ENCODE measurements around the gene TENT4B.

TENT4B gene

DNA sequence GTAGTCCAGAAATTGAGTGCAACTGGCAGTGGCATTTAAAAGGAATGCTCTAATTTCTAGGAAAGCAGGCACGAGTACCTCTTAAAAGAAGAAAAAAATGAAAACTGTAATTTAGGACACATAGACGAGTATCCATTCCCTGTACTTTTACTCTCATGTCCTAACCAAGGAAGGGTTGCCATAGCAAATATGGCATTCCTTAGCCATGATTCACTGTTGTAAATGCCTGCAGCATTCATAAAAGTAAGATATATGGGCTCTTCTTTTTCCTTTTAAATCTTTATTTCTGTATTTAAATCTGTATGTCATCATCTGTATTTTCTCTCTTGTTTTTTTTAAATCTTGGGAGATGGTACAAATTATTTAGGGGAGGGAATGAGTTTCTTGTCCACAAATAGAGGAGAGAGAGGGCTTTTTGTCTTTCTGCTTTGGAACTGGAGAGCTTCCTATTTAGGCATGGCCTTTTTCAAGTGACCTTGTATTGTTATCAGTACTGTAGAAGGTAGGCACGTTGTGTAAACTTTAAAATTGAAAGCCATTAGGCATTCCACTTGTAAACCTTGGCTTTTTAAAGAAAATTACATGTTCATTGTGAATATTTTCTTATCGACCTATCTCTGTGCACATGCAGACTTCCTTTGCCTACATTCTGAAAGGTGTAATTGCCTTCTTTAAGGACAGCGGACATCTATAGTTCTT, 50.0 kb downstream of the TENT4B start:
- Histone ChIP-seq H3K4me3 (ENCODE audit: low read depth, low read length) (no peak overlapping the region), H3K27me3 (ENCODE audit: control insufficient read depth, insufficient read depth, low read length) (no peaks in the 10 kb centered on the region), H3K36me3 (ENCODE audit: control insufficient read depth, insufficient read depth, low read length) (no peaks in the 10 kb centered on the region), H3K4me1 (ENCODE audit: control insufficient read depth, insufficient read depth, low read length) (no peaks in the 10 kb centered on the region), H3K9ac (ENCODE audit: low read depth, low read length) (no peak overlapping the region), H3K9me3 (ENCODE audit: control insufficient read depth, insufficient read depth, low read length) (no peaks in the 10 kb centered on the region)

DNA sequence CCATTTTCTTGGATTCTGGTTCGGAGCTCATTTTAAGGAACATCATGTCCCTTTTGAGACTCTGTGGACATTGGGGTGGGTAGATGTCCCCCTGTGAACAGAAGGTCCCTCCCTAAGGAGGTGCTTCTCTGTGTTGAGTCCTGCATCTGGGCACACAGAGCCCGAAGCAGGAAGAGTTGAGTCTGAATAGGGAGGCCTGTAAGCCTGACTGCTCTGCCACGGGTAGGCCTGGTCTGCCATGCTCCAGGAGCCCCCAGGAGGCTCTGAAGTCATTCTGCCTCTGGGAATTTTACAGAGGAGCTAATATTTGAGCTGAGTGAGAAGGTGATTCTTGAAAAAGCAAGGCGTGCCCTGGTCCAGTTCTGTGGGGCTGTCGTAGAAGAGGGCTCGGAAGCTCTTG, 50.6 kb downstream of the TENT4B start:
- no peak overlapping the region for H3K4me3 ChIP-seq (ENCODE audit: low read depth, low read length)
- no peaks in the 10 kb centered on the region for H3K36me3 ChIP-seq (ENCODE audit: control insufficient read depth, insufficient read depth, low read length)
- no peaks in the 10 kb centered on the region for H3K27me3 ChIP-seq (ENCODE audit: control insufficient read depth, insufficient read depth, low read length)
- no peak overlapping the region for H3K9ac ChIP-seq (ENCODE audit: low read depth, low read length)
- H3K9me3 ChIP-seq (ENCODE audit: control insufficient read depth, insufficient read depth, low read length) = no peaks in the 10 kb centered on the region
- H3K4me1 ChIP-seq (ENCODE audit: control insufficient read depth, insufficient read depth, low read length) = no peaks in the 10 kb centered on the region

DNA sequence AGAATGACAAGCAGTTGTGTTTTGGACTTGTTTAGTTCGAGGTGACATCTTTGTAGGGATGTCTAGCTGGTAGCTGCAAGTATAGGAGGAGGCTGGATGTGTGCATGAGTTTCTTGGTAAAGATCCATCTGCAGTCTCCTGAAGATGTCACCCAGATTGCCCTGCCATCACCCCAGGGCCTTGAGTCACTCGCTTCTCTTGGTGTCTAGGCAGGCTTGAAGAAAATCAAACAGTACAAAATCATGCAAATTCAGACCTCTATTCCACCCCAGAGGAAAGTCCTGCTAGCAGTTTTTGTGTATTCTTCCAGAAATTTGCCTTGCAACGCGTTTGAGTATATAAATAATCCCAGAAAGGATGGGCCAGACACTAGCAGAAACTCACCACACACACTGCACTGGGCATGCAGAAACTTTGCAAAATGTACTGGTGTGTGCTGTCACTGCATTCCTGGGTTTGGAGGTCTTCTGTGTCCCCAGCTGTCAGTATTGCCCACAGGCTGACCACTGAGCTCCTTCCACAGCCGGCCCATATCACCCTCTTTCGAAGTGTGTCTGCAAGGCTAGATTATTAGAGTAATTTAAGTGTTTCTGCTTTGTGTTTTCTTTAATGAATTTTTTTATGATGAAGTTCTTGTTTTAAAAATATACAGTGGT, 51.5 kb downstream of the TENT4B start:
- Histone ChIP-seq H3K4me1 (ENCODE audit: control insufficient read depth, insufficient read depth, low read length) (peaks cover under 1% of the 10 kb centered on the region), H3K9me3 (ENCODE audit: control insufficient read depth, insufficient read depth, low read length) (no peaks in the 10 kb centered on the region), H3K4me3 (ENCODE audit: low read depth, low read length) (no peak overlapping the region), H3K9ac (ENCODE audit: low read depth, low read length) (peak overlapping the region; percentile 4), H3K27me3 (ENCODE audit: control insufficient read depth, insufficient read depth, low read length) (no peaks in the 10 kb centered on the region), H3K36me3 (ENCODE audit: control insufficient read depth, insufficient read depth, low read length) (no peaks in the 10 kb centered on the region)

DNA sequence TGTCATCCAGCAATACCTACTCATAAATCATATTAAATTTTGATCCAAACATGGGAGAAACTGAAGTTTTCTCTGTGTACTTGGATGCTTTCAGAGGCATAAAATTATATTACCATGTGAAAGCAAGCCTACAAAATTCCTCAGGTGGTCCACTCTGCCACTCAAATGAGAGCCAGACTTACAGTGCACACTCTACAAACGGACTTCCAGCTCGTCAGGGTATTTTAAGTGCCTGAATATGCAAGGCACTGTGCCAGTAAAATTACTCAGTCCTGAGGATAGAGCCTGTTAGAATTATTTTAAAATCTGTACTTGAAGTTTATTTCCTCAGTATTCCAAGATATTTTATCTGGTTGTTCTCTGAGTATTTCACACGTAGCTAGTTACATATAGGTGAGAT, 54.5 kb downstream of the TENT4B start:
- Histone ChIP-seq H3K36me3 (ENCODE audit: control insufficient read depth, insufficient read depth, low read length) (no peaks in the 10 kb centered on the region), H3K4me3 (ENCODE audit: low read depth, low read length) (no peak overlapping the region), H3K9me3 (ENCODE audit: control insufficient read depth, insufficient read depth, low read length) (no peaks in the 10 kb centered on the region), H3K9ac (ENCODE audit: low read depth, low read length) (no peak overlapping the region), H3K27me3 (ENCODE audit: control insufficient read depth, insufficient read depth, low read length) (no peaks in the 10 kb centered on the region), H3K4me1 (ENCODE audit: control insufficient read depth, insufficient read depth, low read length) (peaks cover 7% of the 10 kb centered on the region)

DNA sequence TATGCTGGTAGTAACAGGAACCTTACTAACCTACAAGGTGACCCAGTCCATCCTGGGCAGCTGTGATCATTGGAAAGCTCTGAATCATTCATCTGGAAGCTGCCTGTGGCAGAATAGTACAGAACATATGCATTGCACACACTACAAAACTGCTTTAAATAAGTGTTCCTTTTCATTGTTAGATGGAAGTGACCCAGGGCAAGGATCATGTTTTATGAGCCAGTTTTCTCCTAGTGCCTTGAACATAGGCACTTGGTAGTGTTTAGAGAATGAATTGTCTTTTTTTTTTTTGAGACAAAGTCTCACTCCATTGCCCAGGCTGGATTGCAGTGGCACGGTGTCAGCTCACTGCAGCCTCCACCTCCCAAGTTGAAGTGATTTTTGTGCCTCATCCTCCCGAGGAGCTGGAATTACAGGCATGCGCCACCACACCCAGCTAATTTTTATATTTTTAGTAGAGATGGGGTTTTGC, 55.4 kb downstream of the TENT4B start:
- Histone ChIP-seq H3K4me1 (ENCODE audit: control insufficient read depth, insufficient read depth, low read length) (peaks cover 7% of the 10 kb centered on the region), H3K9ac (ENCODE audit: low read depth, low read length) (no peak overlapping the region), H3K9me3 (ENCODE audit: control insufficient read depth, insufficient read depth, low read length) (no peaks in the 10 kb centered on the region), H3K36me3 (ENCODE audit: control insufficient read depth, insufficient read depth, low read length) (no peaks in the 10 kb centered on the region), H3K27me3 (ENCODE audit: control insufficient read depth, insufficient read depth, low read length) (no peaks in the 10 kb centered on the region), H3K4me3 (ENCODE audit: low read depth, low read length) (no peak overlapping the region)

GRCh38 chr16:50209546-50210265, 56.6 kb downstream of the TENT4B start:
- Histone ChIP-seq H3K27me3 (ENCODE audit: control insufficient read depth, insufficient read depth, low read length) (no peaks in the 10 kb centered on the region), H3K36me3 (ENCODE audit: control insufficient read depth, insufficient read depth, low read length) (no peaks in the 10 kb centered on the region), H3K4me1 (ENCODE audit: control insufficient read depth, insufficient read depth, low read length) (peaks cover 7% of the 10 kb centered on the region), H3K9me3 (ENCODE audit: control insufficient read depth, insufficient read depth, low read length) (no peaks in the 10 kb centered on the region), H3K9ac (ENCODE audit: low read depth, low read length) (no peak overlapping the region), H3K4me3 (ENCODE audit: low read depth, low read length) (no peak overlapping the region)

- Histone ChIP-seq H3K4me1 (ENCODE audit: control insufficient read depth, insufficient read depth, low read length) (peaks cover 7% of the 10 kb centered on the region), H3K9ac (ENCODE audit: low read depth, low read length) (no peak overlapping the region), H3K9me3 (ENCODE audit: control insufficient read depth, insufficient read depth, low read length) (no peaks in the 10 kb centered on the region), H3K27me3 (ENCODE audit: control insufficient read depth, insufficient read depth, low read length) (no peaks in the 10 kb centered on the region), H3K36me3 (ENCODE audit: control insufficient read depth, insufficient read depth, low read length) (no peaks in the 10 kb centered on the region), H3K4me3 (ENCODE audit: low read depth, low read length) (no peak overlapping the region)
Observed at GRCh38 chr16:50210266-50211038, 57.3 kb downstream of the TENT4B start.

DNA sequence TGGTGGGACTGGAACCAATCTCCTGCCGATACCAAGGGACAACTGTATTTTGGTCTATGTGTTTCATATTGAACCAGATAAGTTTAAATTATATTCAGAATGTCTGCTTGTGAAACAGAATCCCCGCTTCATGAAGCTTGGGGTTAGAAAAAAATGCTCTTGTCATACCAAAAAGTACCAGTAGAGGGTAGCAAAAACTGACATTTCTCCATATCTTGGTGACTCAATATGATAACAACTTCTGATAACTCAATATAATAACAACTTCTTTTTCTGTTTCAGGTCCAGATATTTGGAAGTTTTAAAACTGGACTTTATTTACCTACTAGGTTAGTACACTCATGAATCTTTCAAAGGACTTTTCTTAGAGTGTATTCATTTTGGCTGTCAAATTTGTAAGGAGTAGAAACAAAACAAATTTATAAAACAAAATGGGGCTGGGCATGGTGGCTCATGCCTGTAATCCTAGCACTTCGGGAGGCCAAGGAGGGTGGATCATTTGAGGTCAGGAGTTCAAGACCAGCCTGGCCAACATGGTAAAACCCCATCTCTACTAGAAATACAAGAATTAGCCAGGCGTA, 60.9 kb downstream of the TENT4B start:
- H3K4me3 ChIP-seq (ENCODE audit: low read depth, low read length) = no peak overlapping the region
- H3K9ac ChIP-seq (ENCODE audit: low read depth, low read length) = no peak overlapping the region
- H3K9me3 ChIP-seq (ENCODE audit: control insufficient read depth, insufficient read depth, low read length) = no peaks in the 10 kb centered on the region
- peaks cover 7% of the 10 kb centered on the region for H3K4me1 ChIP-seq (ENCODE audit: control insufficient read depth, insufficient read depth, low read length)
- H3K36me3 ChIP-seq (ENCODE audit: control insufficient read depth, insufficient read depth, low read length) = peaks cover 7% of the 10 kb centered on the region
- H3K27me3 ChIP-seq (ENCODE audit: control insufficient read depth, insufficient read depth, low read length) = no peaks in the 10 kb centered on the region

DNA sequence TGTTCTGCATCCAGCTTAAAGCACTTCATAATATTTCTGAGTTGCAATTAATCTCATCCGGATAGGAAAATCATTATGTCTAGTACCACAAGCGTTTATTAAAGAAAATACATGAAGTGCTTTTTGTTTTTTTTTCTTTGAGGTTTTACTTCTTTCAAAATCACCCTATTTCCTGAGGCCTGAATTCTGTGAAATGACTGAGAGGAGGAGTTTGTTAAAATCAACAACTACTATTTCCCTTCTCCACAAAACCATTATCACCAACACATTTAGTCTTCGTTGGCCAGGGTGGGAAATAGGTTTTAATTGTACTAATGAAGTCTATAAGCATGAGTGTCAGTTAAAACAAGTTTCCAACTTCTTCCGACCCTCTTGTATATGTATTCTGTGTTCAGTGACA, 62.6 kb downstream of the TENT4B start:
- Histone ChIP-seq H3K27me3 (ENCODE audit: control insufficient read depth, insufficient read depth, low read length) (no peaks in the 10 kb centered on the region), H3K36me3 (ENCODE audit: control insufficient read depth, insufficient read depth, low read length) (peaks cover 7% of the 10 kb centered on the region), H3K4me3 (ENCODE audit: low read depth, low read length) (no peak overlapping the region), H3K9ac (ENCODE audit: low read depth, low read length) (no peak overlapping the region), H3K9me3 (ENCODE audit: control insufficient read depth, insufficient read depth, low read length) (no peaks in the 10 kb centered on the region), H3K4me1 (ENCODE audit: control insufficient read depth, insufficient read depth, low read length) (no peaks in the 10 kb centered on the region)

GRCh38 chr16:50216231-50216630, 63.1 kb downstream of the TENT4B start:
- H3K36me3 ChIP-seq (ENCODE audit: control insufficient read depth, insufficient read depth, low read length) = peaks cover 7% of the 10 kb centered on the region
- no peaks in the 10 kb centered on the region for H3K4me1 ChIP-seq (ENCODE audit: control insufficient read depth, insufficient read depth, low read length)
- no peaks in the 10 kb centered on the region for H3K27me3 ChIP-seq (ENCODE audit: control insufficient read depth, insufficient read depth, low read length)
- no peaks in the 10 kb centered on the region for H3K9me3 ChIP-seq (ENCODE audit: control insufficient read depth, insufficient read depth, low read length)
- H3K9ac ChIP-seq (ENCODE audit: low read depth, low read length) = no peak overlapping the region
- no peak overlapping the region for H3K4me3 ChIP-seq (ENCODE audit: low read depth, low read length)

GRCh38 chr16:50219402-50219975, 66.4 kb downstream of the TENT4B start:
- Histone ChIP-seq H3K4me1 (ENCODE audit: control insufficient read depth, insufficient read depth, low read length) (no peaks in the 10 kb centered on the region), H3K4me3 (ENCODE audit: low read depth, low read length) (no peak overlapping the region), H3K9ac (ENCODE audit: low read depth, low read length) (no peak overlapping the region), H3K9me3 (ENCODE audit: control insufficient read depth, insufficient read depth, low read length) (no peaks in the 10 kb centered on the region), H3K27me3 (ENCODE audit: control insufficient read depth, insufficient read depth, low read length) (no peaks in the 10 kb centered on the region), H3K36me3 (ENCODE audit: control insufficient read depth, insufficient read depth, low read length) (peaks cover 7% of the 10 kb centered on the region)
